ENCODE results near the gene ABHD16B.

GRCh38 chr20:63854069-63854765 is 7.1 kb upstream of the ABHD16B start:
- TF ChIP-seq EZH2 (IDR thresholded peaks at IDR 0.05; ENCODE audit: insufficient read depth, poor library complexity, severe bottlenecking) (no peak), EZH2phosphoT487 (IDR thresholded peaks at IDR 0.05; ENCODE audit: insufficient read depth, low read depth) (no peak)

Data from GM23248 (cell line).